NAMALWA (cell line): ENCODE results near the gene CMSS1.

Experiments
- DNase-seq: peaks from one replicate; pipeline ENCODE4 v3.0.0-alpha.2; 2015; ENCODE audit warnings: low spot score

Gene CMSS1

GRCh38 chr3:99960123-99960878, 142.6 kb downstream of the CMSS1 start:
- no peak for DNase-seq

DNA sequence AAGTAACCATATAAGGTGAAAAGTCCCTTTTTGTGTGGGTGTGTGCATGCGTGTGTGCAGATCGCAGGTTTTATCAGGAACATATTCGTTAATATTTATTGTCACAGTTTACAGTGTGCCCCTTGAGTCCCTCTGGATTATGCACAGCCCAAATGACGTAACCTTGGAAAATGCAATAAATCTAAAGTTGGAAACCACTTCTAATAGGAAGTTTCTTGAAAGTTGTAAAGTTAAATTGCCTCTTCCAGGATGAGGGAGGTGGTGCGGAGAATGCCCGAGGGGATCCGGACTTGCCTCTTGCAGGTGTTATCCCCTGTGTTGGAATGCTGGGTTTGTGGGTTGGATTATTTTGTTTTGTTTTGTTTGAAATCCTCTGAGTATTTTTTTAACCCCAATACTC, 143.3 kb downstream of the CMSS1 start:
- DNase-seq, result no peak

- no peak for DNase-seq
These were observed 144.3 kb downstream of the CMSS1 start for GRCh38 chr3:99961756-99962515.

- DNase-seq, result no peak
These were observed 145.0 kb downstream of the CMSS1 start for GRCh38 chr3:99962703-99963102.

- DNase-seq, result no peak
These were observed 147.4 kb downstream of the CMSS1 start for GRCh38 chr3:99965077-99965476.

- no peak for DNase-seq
These were observed 148.2 kb downstream of the CMSS1 start for GRCh38 chr3:99965681-99966408.

- no peak for DNase-seq
These were observed 149.2 kb downstream of the CMSS1 start for GRCh38 chr3:99966662-99967416.

- DNase-seq, result no peak
These were observed 150.1 kb downstream of the CMSS1 start for GRCh38 chr3:99967796-99968195.

DNA sequence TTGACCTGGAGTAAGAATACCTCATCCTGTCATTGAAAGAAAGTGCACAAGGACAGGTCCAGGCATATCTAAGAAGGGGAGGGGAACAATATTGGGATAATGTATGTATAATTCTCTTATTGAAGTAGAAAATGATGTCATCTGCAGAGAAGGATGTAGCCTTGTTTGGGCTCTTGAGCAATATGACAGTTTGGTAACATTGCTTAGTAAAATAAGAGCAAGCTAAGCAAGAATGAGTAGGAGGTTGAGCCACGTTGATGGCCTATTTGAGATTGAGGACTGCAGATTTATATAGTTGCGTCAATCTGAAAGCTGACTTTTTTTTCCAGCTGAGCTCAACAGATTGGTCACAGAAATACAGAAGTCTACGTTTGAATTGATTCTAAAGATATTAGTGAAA, 151.5 kb downstream of the CMSS1 start:
- DNase-seq, result no peak

DNA sequence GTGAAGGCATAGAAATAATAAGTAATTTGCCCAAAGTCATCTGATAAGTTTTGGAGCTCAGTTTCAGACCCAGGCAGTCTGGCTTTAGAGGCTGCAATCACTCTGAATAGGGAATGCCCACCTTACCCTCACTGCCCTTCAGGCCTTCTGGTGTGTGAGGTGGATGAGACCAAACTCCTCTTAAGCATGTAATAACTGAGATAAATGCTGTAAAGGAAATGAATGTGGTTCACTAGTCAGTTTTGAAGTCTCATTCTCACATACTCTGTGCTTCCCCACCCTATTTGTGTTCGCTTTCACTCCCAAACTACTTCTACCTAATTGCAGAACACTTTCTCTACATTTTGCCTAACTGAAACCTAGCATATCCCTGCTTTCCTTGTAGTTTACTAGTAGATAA, 152.5 kb downstream of the CMSS1 start:
- DNase-seq, result no peak

- no peak for DNase-seq
These were observed 154.1 kb downstream of the CMSS1 start for GRCh38 chr3:99971761-99972160.

- DNase-seq, result no peak
These were observed 154.9 kb downstream of the CMSS1 start for GRCh38 chr3:99972380-99973104.

GRCh38 chr3:99974989-99975388, 157.3 kb downstream of the CMSS1 start:
- DNase-seq, result no peak

GRCh38 chr3:99976584-99976983, 158.9 kb downstream of the CMSS1 start:
- no peak for DNase-seq

- no peak for DNase-seq
These were observed 160.6 kb downstream of the CMSS1 start for GRCh38 chr3:99978221-99978620.

- no peak for DNase-seq
These were observed 162.9 kb downstream of the CMSS1 start for GRCh38 chr3:99980606-99981005.

- no peak for DNase-seq
These were observed 163.5 kb downstream of the CMSS1 start for GRCh38 chr3:99981138-99981537.

DNA sequence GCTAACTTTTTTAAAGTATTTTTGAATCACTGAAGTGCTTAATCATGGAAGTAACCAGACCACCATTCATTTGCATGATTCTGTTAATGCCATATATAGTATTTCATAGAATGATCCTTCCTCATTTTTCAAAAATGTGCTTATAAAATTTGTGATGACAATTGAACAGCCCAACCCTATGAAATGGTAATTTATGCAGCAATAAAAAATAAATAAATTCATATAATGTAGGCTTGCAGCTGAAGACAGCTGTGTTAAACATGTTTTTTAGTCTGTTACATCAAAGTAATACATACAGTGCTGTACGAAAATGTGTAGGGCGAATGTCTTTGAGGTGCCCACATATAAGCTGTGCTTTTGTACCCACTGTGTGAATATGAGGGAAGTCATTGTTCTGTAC, 165.0 kb downstream of the CMSS1 start:
- no peak for DNase-seq

DNA sequence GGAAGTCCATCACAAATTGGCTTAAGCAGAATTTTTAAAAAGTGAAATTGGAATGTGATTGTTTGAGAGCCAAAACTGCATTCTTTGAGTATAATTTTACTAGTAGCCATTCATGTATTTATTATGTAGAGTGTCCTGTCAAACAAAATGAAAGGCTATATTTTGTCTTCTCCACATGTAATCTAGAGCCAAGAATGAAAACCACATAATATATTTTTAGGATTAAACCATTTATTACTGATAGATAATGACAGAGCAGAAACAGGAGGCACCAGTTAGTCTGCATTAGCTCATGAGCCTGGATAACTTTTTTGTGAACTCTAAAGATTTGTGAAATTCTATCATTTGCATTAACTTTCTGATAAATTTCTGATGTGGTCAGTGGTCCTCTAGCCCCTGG, 166.5 kb downstream of the CMSS1 start:
- no peak for DNase-seq

- DNase-seq, result no peak
These were observed 167.0 kb downstream of the CMSS1 start for GRCh38 chr3:99984668-99985067.

- no peak for DNase-seq
These were observed 172.5 kb downstream of the CMSS1 start for GRCh38 chr3:99990179-99990578.

DNA sequence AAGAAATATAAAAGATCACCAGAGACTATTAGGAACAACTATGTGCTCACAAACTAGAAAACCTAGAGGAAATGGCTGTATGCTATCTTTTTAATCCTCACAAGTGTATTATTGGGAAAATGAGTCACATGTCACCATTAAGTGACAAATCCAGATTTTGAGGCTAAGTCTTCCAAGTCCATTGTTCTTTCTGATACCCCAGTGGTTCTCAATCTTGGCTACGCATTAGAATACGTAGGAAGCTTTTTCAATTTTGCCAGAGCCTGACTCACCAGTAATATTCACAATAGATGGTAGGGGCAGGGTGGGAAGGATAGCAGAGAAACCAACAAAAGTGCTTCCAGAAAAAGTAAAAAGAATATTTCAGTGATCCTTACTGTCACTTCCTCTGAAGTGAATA, 179.6 kb downstream of the CMSS1 start:
- DNase-seq, result no peak
